HEK293 (cell line): ENCODE results near the gene RAP1A.

Experiments
- ZNF274 ChIP-seq, 2 experiments: fragments of 200-500 bp in 1 of 2; fragments of 450-650 bp in 1 of 2; sonication (Bioruptor generic) in 1 of 2; formaldehyde crosslinking in 1 of 2; IDR thresholded peaks; 2 replicates each; pipeline versions ENCODE4 v1.5.1 to v1.6.1; 2014 to 2016; ENCODE audit warnings: borderline replicate concordance in 1 of 2, inconsistent platforms in 1 of 2, low read length in 1 of 2, missing biosample characterization in 1 of 2, missing genetic modification characterization in 1 of 2
- ZNF768 ChIP-seq: fragments of 450-650 bp; formaldehyde crosslinking; IDR thresholded peaks from 2 replicates; pipeline ENCODE4 v1.5.1; 2018; ENCODE audit warnings: missing biosample characterization, mild to moderate bottlenecking, missing genetic modification characterization
- TF ChIP-seq, protein P1 (sequence below): fragments of 450-650 bp; formaldehyde crosslinking; IDR thresholded peaks from 2 replicates; pipeline ENCODE4 v1.5.1; 2016; ENCODE audit warnings: missing biosample characterization, missing genetic modification characterization
- TF ChIP-seq, protein P2 (sequence below): fragments of 450-650 bp; formaldehyde crosslinking; IDR thresholded peaks from 2 replicates; pipeline ENCODE4 v1.5.1; 2016; ENCODE audit warnings: missing biosample characterization, missing genetic modification characterization
- TF ChIP-seq, protein P3 (sequence below): fragments of 450-650 bp; formaldehyde crosslinking; conservative IDR thresholded peaks from 2 replicates; pipeline ENCODE4 v1.5.1; 2016; ENCODE audit warnings: low read depth, missing biosample characterization, missing genetic modification characterization

DNA sequence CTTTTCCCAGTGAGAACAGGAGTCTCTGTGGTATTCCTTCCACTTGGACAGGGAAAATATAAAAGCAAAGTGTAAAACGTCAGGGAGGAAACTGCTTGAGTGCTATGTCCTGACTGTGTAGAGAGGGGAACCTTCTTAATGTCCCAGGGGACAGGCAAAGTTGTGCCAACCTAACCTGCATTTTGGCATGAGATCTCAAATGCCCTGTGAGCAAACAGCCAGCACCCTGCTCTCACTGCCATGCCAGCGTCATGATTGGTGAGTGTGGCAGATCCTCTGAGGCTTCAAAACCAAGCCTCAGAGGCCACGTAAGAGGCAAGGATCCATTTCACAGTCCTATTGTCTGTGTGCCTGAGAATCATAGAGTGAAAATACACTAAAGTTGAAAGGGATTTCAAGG, 49.7 kb upstream of the RAP1A start:
- TF ChIP-seq, protein P1, sequence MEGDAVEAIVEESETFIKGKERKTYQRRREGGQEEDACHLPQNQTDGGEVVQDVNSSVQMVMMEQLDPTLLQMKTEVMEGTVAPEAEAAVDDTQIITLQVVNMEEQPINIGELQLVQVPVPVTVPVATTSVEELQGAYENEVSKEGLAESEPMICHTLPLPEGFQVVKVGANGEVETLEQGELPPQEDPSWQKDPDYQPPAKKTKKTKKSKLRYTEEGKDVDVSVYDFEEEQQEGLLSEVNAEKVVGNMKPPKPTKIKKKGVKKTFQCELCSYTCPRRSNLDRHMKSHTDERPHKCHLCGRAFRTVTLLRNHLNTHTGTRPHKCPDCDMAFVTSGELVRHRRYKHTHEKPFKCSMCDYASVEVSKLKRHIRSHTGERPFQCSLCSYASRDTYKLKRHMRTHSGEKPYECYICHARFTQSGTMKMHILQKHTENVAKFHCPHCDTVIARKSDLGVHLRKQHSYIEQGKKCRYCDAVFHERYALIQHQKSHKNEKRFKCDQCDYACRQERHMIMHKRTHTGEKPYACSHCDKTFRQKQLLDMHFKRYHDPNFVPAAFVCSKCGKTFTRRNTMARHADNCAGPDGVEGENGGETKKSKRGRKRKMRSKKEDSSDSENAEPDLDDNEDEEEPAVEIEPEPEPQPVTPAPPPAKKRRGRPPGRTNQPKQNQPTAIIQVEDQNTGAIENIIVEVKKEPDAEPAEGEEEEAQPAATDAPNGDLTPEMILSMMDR (tag by site-specific recombination) = no peak
- TF ChIP-seq ZNF768 (tag by site-specific recombination) (no peak), ZNF274 (IDR thresholded peaks at IDR 0.05; ENCODE audit: low read length) (no peak), ZNF274 (tag by site-specific recombination; IDR thresholded peaks at IDR 0.05; ENCODE audit: borderline replicate concordance) (no peak)
- TF ChIP-seq, protein P2, sequence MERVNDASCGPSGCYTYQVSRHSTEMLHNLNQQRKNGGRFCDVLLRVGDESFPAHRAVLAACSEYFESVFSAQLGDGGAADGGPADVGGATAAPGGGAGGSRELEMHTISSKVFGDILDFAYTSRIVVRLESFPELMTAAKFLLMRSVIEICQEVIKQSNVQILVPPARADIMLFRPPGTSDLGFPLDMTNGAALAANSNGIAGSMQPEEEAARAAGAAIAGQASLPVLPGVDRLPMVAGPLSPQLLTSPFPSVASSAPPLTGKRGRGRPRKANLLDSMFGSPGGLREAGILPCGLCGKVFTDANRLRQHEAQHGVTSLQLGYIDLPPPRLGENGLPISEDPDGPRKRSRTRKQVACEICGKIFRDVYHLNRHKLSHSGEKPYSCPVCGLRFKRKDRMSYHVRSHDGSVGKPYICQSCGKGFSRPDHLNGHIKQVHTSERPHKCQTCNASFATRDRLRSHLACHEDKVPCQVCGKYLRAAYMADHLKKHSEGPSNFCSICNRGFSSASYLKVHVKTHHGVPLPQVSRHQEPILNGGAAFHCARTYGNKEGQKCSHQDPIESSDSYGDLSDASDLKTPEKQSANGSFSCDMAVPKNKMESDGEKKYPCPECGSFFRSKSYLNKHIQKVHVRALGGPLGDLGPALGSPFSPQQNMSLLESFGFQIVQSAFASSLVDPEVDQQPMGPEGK (tag by site-specific recombination) = no peak
- TF ChIP-seq, protein P3, sequence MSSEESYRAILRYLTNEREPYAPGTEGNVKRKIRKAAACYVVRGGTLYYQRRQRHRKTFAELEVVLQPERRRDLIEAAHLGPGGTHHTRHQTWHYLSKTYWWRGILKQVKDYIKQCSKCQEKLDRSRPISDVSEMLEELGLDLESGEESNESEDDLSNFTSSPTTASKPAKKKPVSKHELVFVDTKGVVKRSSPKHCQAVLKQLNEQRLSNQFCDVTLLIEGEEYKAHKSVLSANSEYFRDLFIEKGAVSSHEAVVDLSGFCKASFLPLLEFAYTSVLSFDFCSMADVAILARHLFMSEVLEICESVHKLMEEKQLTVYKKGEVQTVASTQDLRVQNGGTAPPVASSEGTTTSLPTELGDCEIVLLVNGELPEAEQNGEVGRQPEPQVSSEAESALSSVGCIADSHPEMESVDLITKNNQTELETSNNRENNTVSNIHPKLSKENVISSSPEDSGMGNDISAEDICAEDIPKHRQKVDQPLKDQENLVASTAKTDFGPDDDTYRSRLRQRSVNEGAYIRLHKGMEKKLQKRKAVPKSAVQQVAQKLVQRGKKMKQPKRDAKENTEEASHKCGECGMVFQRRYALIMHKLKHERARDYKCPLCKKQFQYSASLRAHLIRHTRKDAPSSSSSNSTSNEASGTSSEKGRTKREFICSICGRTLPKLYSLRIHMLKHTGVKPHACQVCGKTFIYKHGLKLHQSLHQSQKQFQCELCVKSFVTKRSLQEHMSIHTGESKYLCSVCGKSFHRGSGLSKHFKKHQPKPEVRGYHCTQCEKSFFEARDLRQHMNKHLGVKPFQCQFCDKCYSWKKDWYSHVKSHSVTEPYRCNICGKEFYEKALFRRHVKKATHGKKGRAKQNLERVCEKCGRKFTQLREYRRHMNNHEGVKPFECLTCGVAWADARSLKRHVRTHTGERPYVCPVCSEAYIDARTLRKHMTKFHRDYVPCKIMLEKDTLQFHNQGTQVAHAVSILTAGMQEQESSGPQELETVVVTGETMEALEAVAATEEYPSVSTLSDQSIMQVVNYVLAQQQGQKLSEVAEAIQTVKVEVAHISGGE (tag by site-specific recombination) = no peak
